Aorta (tissue), 5 donors: ENCODE results near the gene ADAMTS13. TPM values are rescaled to one million over a fixed set of nuclear protein-coding genes. Genes with fewer than 3 reads are reported as not detected.
A peak's percentile ranks its signal among the peaks of the same experiment; 100 is the strongest.
"Not testable (repeated sequence)": the region's sequence is repeated elsewhere in the genome, so short reads cannot be mapped to it uniquely, and the experiment has no call there.

Experiments used
- ATAC-seq: fragments of 200-7000 bp; cut with Tn5 transposase; one replicate; pipeline ENCODE4 v1.9.1; 2022; ENCODE audit warnings: moderate library complexity; ENCODE audit not compliant: low FRiP score
- DNase-seq, 2 donors: peaks; one replicate each; pipeline ENCODE4 v3.0.0-alpha.2; 2020
- H3K27ac ChIP-seq, 2 donors: one replicate each; pipeline ENCODE4 v1.5.1; 2013; ENCODE audit warnings: low read length in 2 of 2, mild to moderate bottlenecking in 2 of 2, moderate library complexity in 2 of 2, control low read depth in 1 of 2, inconsistent platforms in 1 of 2, low read depth in 1 of 2
- H3K27me3 ChIP-seq, 2 donors: one replicate each; pipeline ENCODE4 v1.6.1; 2013; ENCODE audit warnings: control low read depth in 1 of 2, low read length in 1 of 2, mild to moderate bottlenecking in 1 of 2, moderate library complexity in 1 of 2; ENCODE audit not compliant: insufficient read depth in 2 of 2, control insufficient read depth in 1 of 2
- H3K36me3 ChIP-seq, 2 donors: one replicate each; pipeline ENCODE4 v1.6.1; 2013; ENCODE audit warnings: control low read depth in 1 of 2, low read length in 1 of 2, mild to moderate bottlenecking in 1 of 2; ENCODE audit not compliant: insufficient read depth in 2 of 2, control insufficient read depth in 1 of 2
- H3K4me1 ChIP-seq, 2 donors: one replicate each; pipeline ENCODE4 v1.6.1; 2013; ENCODE audit warnings: low read length in 2 of 2, control low read depth in 1 of 2, mild to moderate bottlenecking in 1 of 2, moderate library complexity in 1 of 2; ENCODE audit not compliant: insufficient read depth in 2 of 2, control insufficient read depth in 1 of 2
- H3K4me3 ChIP-seq, 2 donors: one replicate each; pipeline ENCODE4 v1.5.1; 2013; ENCODE audit warnings: low read length in 2 of 2, control low read depth in 1 of 2, mild to moderate bottlenecking in 1 of 2
- H3K9me3 ChIP-seq: one replicate; pipeline ENCODE4 v1.6.1; 2013; ENCODE audit warnings: mild to moderate bottlenecking, low read length; ENCODE audit not compliant: control insufficient read depth
- WGBS, 2 donors: extraction: QIAGEN DNeasy Blood & Tissue Kit; methylation state at CpG; one replicate each; pipeline ENCODE4 v1.1.7; 2013; 5-methylcytosine and 5-hydroxymethylcytosine counted together
- intact Hi-C, 2 donors: fragments of 100-400 bp; cut with DNase I; formaldehyde crosslinking; loops; one replicate each; pipeline versions ENCODE4 v1.14.2 to v1.15.0; 2022
- long read RNA-seq, 2 donors: library from polyadenylated mRNA; unstranded; transcript quantifications; one replicate each; pipeline ENCODE4 v2.0.0, GENCODE V29; 2020 to 2021
- polyA plus RNA-seq, 2 donors: library from polyadenylated mRNA; stranded (reverse); fragments of 200-250 nt; gene quantifications; one replicate each; pipeline ENCODE4 v1.2.3, GENCODE V29; 2013
- total RNA-seq, 2 donors: library from RNA; stranded (reverse); fragmentation: NEBNext Ultra II Directional; extraction: Animal tissue kit (Norgen Biotek cat#: 25700); gene quantifications; one replicate each; pipeline ENCODE4 v1.2.1, GENCODE V29; 2021
- donor health status: healthy with polysubstance abuse.
- donor health status: Bipolar disorder and iron deficiency.
- donor health status: DM: no; HTN: no; CAD: no.
- donor health status: DM: no; HTN: no; CAD: no.
- donor health status: DM: yes; HTN: yes; CAD: no.

The ADAMTS13 gene
- total RNA-seq (1 to 10 TPM; 1.3 to 3.6 TPM), polyA plus RNA-seq (10 to 100 TPM in 1 of 2 donors, 1 to 10 TPM in 1; 2.0 to 11.9 TPM)
- long read RNA-seq, donor 1: 0 reads
- long read RNA-seq, donor 2, partial matches to known transcripts: 1 of 6 reads
- long read RNA-seq, donor 2, other reads (novel, unspliced or antisense): 5 of 6 reads

GRCh38 chr9:133421615-133422542, at the start of gene ADAMTS13:
ADAMTS13 (plus strand) TSS chr9:133422367; CDS start chr9:133422444, 77 bp downstream.
- no peaks in the 10 kb centered on the region for H3K36me3 ChIP-seq
- ATAC-seq: no peak
- 53 to 55% methylated on average over 23 of the region's 23 CpGs for WGBS, 2 donors
- H3K27me3 ChIP-seq: no peaks in the 10 kb centered on the region
- no peak within 1 kb of the TSS for H3K4me3 ChIP-seq
- intact Hi-C loops: no loop called here
- no peaks in the 10 kb centered on the region for H3K4me1 ChIP-seq
- no peaks in the 10 kb centered on the region for H3K9me3 ChIP-seq
- no peak for DNase-seq
- H3K27ac ChIP-seq: no peak within 1 kb of the TSS

DNA sequence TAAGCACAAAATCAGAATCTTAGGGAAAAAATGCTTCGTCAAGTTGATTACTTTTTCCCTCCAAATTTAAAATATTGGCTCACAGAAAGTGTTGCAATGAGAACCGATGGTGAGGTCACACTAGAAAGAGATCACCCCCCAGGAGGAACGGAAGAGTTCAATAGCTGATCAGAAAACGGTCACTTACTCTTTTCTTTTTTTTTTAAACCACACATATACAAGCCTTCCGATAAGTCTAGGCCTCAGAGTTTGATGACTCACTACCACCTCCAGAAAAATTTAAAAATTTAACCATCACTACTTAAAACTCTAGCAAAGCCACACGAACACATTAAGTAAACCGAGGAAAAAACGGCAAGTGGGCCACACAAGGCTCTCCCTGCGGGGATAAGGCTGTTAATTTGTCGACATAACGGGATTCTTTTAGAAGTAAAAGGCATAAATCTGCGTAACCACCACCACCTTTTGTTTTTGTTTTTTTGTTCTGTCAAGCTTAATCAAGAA, 47.5 kb upstream of the ADAMTS13 start:
- no peak overlapping the region for H3K27ac ChIP-seq
- no peak for ATAC-seq
- WGBS, 2 donors: 10 to 11% methylated on average over 12 of the region's 12 CpGs
- no peaks in the 10 kb centered on the region for H3K27me3 ChIP-seq
- H3K4me1 ChIP-seq: no peaks in the 10 kb centered on the region
- H3K36me3 ChIP-seq: no peaks in the 10 kb centered on the region
- intact Hi-C loops: loop anchor here in 1 of 2 donors (5.0 kb wide), 2 partner anchors 37 to 83 kb away; partner anchors contain the start of genes CACFD1 and SURF6
- H3K9me3 ChIP-seq: no peaks in the 10 kb centered on the region
- peak overlapping the region; percentile 99 for H3K4me3 ChIP-seq
- no peak for DNase-seq

DNA sequence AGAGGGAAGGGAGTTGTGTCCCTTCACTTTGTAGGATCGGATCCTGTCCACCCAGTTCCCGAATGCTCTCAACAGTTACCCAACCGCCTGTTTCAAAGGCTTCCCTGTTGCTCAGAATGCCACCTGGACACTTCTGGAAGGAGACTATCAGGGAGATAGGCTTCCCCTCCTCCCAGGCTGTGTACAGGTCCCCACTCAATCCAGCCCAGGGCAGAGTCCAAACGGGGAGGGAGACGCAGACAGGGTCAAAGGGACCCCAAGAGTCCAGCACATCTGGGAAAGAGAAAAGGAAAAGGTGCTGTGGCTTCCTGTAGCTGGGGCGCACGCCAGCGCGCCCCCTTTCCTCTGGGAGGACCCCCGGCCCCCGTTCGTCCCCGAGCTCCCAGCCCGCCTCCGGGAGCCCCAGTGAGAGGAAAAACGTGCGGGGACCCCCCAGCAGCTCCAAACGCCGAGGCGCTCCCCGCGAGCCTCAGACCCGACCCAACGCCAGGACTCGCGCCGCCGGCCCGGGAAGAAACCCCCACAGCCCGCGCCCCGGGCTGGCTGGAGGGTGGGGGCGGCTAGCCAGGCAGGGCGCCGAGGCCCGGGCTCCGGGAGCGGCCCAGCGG, 46.9 kb upstream of the ADAMTS13 start:
- intact Hi-C loops: loop anchor here in 1 of 2 donors (5.0 kb wide), 2 partner anchors 38 to 82 kb away; partner anchors contain the start of genes CACFD1 and SURF6
- H3K36me3 ChIP-seq: no peaks in the 10 kb centered on the region
- ATAC-seq: peak; percentile 23
- no peaks in the 10 kb centered on the region for H3K27me3 ChIP-seq
- 0% methylated on average over 29 to 39 of the region's 39 CpGs for WGBS, 2 donors
- peak overlapping the region; percentile 99 for H3K4me3 ChIP-seq
- no peaks in the 10 kb centered on the region for H3K4me1 ChIP-seq
- DNase-seq: no peak
- H3K9me3 ChIP-seq: no peaks in the 10 kb centered on the region
- H3K27ac ChIP-seq: peak overlapping the region; percentile 85 to 93

GRCh38 chr9:133375724-133376654, 46.2 kb upstream of the ADAMTS13 start, which contains the start of the genes STKLD1 and SURF4:
STKLD1 (plus strand) TSS chr9:133376366; CDS start chr9:133376474, 108 bp downstream.
SURF4 (minus strand) TSS chr9:133376060; CDS start chr9:133375969, 91 bp downstream.
- ATAC-seq: peak; percentile 97
- peak within 1 kb of the TSS; percentile 99 for H3K4me3 ChIP-seq
- H3K27ac ChIP-seq: peak within 1 kb of the TSS; percentile 85 to 93
- no peaks in the 10 kb centered on the region for H3K9me3 ChIP-seq
- DNase-seq: peak; percentile 97 to 98
- WGBS, 2 donors: 0 to 1% methylated on average over 63 to 120 of the region's 120 CpGs
- H3K27me3 ChIP-seq: no peaks in the 10 kb centered on the region
- intact Hi-C loops: loop anchor here in 1 of 2 donors (5.0 kb wide), 2 partner anchors 39 to 81 kb away; partner anchors contain the start of genes CACFD1 and SURF6
- no peaks in the 10 kb centered on the region for H3K36me3 ChIP-seq
- no peaks in the 10 kb centered on the region for H3K4me1 ChIP-seq

GRCh38 chr9:133377280-133377679, 44.9 kb upstream of the ADAMTS13 start:
- H3K27ac ChIP-seq, H3K27me3 ChIP-seq, H3K36me3 ChIP-seq, H3K4me1 ChIP-seq, H3K9me3 ChIP-seq, DNase-seq, H3K4me3 ChIP-seq, ATAC-seq: not testable (repeated sequence)
- 91 to 92% methylated on average over 14 of the region's 14 CpGs for WGBS, 2 donors
- intact Hi-C loops: loop anchor here in 1 of 2 donors (5.0 kb wide), 2 partner anchors 40 to 80 kb away; partner anchors contain the start of genes CACFD1 and SURF6

- intact Hi-C loops: loop anchor here in 1 of 2 donors (5.0 kb wide), 2 partner anchors 40 to 80 kb away; partner anchors contain the start of genes CACFD1 and SURF6
- Histone ChIP-seq H3K4me1 (no peaks in the 10 kb centered on the region), H3K4me3 (no peak overlapping the region), H3K36me3 (no peaks in the 10 kb centered on the region), H3K27ac (no peak overlapping the region), H3K27me3 (no peaks in the 10 kb centered on the region), H3K9me3 (no peaks in the 10 kb centered on the region)
- DNase-seq (no peak), ATAC-seq (no peak)
- 75 to 79% methylated on average over 6 of the region's 6 CpGs for WGBS, 2 donors
These were observed 44.4 kb upstream of the ADAMTS13 start for GRCh38 chr9:133377721-133378216.

GRCh38 chr9:133378408-133378962, 43.7 kb upstream of the ADAMTS13 start:
- WGBS, 2 donors: 93 to 94% methylated on average over 1 of the region's 1 CpG
- ATAC-seq (no peak), DNase-seq (no peak)
- H3K4me1 ChIP-seq: no peaks in the 10 kb centered on the region
- no peaks in the 10 kb centered on the region for H3K27me3 ChIP-seq
- H3K36me3 ChIP-seq: no peaks in the 10 kb centered on the region
- intact Hi-C loops: loop anchor here in 1 of 2 donors (5.0 kb wide), 2 partner anchors 41 to 79 kb away; partner anchors contain the start of genes CACFD1 and SURF6
- no peak overlapping the region for H3K4me3 ChIP-seq
- no peaks in the 10 kb centered on the region for H3K9me3 ChIP-seq
- H3K27ac ChIP-seq: no peak overlapping the region
